Endometrial microvascular endothelial cells (primary cell): ENCODE data around the gene SCUBE1. TPM values are rescaled to one million over a fixed set of nuclear protein-coding genes. Genes with fewer than 3 reads are reported as not detected.

ENCODE experiments used
- in situ Hi-C: cut with HindIII; loops from 2 replicates; pipeline ENCODE4 v1.10.0; 2017; ENCODE audit warnings: low sequenced_read_pairs, low pct_unique_long_range_greater_than_20kb; ENCODE audit errors: inconsistent ontology term
- total RNA-seq: library from RNA; depleted of rRNA; stranded (reverse); fragments of >200 nt; gene quantifications from one replicate; pipeline ENCODE4 v1.2.3, GENCODE V29; 2015; ENCODE audit errors: inconsistent ontology term

Gene SCUBE1
- total RNA-seq, 1 donor from 2014 or later, result 0.19 TPM

DNA sequence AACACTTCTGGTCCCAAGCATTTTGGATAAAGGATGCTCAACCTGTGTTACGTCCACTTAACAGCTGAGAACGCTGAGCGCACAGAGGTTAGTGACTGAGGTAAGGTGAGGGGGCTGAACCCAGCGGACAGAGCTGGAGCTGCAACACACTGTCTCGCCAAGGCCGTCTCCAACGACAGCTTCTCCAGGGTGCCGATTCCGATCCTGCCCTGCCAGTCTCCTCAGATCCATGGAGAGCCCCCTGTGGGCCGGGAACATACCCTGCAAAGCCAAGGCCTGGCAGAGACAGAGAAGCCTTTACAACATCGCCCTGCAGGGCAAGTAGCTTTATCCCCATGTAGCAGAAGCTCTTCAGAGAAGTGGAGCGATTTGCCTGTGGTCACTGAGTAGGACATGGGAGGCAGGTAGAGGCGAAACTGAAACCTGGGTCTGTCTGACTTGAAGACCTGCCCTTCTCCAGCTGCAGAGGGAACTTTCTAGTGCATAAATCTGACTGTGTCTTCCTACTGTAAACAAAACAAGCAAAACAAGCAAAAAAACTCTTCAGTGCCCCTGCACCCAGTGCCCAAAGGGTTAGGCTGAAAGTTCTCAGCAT lies 72.8 kb downstream of the SCUBE1 start:
- in situ Hi-C loops, result no loop called here

DNA sequence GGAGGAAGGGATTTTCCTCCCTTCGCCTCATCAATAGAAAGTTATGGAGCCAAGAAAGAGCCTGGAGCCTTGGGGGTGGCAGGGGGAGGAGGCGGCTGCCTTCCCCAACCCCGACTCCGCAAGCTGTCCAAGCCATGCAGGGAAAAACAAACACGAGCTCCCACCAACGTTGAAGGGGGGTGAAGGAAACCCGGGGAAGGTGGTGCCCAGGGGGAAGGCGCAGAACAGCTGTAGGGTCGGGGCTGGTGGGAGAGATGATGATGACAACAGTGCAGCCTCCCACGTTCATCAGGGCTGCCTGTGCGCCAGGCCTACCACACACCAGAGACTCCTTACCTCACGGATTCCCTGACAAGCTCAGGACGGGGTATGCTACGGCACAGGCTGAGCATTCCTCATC lies 73.5 kb downstream of the SCUBE1 start:
- in situ Hi-C loops, result no loop called here

DNA sequence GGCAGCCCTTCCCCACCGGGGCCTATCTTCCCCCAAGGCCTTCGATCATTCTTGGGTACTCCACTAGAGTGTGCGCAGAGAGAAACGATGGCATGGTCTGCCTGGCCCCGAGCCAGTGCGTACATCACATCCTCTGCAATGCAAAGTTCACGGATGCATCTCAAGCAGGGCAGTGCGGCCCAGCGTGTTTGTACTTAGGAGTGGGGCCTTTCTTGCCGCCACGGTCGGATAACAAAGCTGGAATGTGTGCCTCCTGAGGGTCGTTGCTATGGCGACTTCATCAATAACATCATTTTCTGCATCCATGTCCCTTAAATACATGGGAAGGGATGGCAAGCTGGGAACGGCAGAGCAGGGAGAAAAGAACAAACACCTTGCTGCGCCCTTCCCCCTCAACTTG lies 73.9 kb downstream of the SCUBE1 start:
- in situ Hi-C loops, result no loop called here

DNA sequence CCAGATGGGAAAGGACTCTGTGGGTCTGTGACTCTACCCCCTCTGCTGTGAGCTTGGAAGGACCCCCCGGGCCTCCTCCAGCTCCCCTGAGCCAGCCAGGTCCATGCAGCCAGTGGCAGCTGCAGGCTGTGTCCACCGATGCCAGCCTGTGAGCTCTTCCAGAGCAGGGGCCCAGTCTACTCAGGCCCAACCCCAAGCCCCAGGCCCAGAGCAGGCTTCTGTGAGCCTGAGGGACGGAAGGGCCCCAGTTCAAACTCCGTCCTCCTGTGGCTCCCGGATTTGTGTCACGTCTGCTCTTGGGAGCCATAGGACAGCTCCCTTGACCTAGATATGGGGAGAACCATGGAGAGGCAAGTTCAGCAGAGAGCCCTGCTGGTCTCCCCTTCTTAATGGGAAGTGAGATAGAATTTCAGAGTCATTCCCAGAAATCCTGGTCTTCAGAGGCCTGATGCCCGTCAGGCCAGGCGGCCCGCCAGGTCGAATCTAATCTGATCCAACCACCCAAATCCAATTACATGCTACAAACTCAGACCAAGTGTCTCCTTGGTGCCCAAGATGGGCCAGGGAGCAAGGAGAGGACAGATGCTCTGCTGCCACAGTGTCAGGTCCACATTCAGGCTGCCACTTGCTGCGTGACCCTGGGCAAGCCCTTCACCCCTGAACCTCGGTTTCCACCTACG lies 75.1 kb downstream of the SCUBE1 start:
- in situ Hi-C loops, result no loop called here

DNA sequence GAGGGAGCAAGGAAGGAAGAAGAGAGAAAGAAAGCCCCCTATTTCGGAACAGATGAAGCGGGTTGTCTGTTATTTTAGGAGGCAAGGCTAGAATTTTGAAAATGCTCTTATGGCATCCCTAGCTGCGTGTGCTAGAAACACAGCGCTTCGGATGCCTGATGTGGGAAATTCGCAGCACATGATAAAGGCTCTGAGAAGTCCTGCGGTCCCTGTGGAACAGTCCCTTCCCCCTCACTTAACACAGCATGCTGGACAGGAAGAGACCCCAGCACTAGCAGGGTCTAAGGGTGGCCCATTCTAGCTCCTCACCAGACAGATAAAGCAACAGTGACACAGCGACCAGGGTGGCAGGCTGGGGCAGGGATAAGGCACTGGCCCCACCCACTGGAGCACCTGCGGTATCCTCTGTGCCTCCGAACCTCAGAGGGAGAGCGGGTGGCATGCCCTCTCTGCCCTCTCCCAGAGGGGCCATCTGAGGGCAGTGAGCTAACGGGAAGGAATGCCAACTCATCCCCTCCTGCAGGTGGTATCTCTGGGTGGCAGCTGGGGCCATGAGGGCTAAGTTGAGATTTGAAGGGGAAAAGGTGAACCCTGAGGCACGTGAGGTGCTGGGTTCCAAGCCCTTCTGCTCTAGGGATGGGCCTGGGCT lies 75.7 kb downstream of the SCUBE1 start:
- in situ Hi-C loops, result no loop called here

DNA sequence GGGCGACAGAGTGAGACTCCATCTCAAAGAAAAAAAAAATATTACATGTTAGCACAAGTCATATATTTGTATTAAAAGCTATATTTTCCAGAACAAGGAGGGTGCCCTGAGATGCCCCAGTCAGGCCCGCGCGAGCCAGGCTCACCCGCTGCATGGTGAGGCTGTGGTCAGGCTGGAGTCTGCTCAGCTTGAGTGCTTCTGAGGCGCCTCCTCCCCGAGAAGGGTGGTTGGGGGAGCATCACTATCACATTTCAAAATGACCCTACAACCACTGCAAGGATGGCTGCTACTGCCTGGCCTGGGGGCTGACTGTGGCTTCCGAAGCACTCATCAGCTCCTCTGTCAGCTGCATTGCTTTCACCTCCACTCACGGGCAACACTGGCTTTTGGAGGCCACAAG lies 77.1 kb downstream of the SCUBE1 start:
- in situ Hi-C loops, result no loop called here

DNA sequence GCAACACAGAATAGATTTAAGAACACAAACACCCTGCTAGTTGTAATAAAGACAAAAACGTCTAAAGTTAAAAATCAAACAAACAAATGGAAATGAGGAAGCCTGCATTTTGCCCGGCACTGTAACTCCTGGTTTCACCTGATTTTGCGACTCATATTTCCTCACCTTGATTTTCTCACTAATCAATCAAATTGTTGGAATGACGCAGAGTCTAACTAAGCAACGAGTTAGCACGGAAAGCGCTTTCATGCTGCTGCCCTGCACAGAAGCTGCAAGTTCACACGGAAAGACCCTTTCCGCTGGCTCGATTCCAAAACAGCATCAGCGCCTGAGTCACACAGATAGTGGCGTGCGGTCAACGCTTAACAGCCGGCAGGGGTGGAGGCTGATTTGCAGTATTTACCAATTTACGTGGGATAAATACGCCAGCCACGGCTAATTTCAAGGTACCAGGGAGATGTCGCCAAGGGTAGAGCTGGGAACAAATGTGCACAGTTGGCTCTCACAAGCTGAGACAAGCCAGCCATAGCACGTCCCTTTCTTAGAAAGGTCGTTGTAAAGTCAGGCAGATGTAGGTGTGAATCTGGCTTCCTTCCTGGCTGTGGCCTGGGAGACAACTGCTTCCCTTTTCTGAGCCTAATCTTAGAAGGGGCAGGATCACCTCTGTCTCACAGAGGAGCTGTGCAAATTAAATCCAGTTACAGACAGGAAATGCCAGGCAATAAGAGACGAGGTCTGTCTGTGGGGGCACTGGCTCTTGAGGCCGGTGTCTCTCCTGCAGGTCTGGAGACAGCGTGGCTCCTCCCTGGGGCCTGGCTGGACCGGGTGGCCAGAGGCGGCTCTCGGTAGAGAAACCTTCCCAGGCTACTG lies 79.3 kb downstream of the SCUBE1 start:
- in situ Hi-C loops, result no loop called here

DNA sequence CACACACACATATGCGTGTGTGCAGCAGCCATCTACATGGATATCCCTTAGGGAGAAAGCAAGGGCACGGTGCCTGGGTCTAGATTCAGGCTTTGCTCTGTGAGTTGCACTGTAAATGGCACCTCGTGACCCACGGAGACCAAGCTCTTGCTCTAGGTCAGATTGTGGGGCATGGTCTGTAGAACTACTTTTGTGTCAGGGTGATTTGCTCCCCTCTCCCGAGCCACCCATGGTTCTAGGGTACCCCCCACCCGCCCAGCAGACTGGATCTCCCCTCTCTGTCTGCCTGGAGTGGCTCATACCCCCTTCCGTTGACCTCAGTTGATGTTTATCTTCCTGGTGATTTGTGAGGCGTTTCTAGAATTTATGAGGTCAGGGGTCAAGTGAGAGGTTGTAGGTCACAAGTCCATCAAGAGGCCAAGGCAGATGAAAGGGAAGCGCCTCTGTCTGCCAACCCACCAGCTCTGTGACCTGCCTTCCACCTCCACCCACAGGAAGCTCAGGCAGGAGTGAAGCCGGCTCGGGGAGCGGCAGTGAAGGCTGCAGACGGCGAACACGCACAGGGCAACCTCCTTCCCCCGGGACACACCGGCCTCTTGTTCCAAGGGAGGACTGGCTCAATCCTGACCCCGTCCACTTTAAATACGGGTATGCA lies 80.1 kb downstream of the SCUBE1 start:
- in situ Hi-C loops, result no loop called here

DNA sequence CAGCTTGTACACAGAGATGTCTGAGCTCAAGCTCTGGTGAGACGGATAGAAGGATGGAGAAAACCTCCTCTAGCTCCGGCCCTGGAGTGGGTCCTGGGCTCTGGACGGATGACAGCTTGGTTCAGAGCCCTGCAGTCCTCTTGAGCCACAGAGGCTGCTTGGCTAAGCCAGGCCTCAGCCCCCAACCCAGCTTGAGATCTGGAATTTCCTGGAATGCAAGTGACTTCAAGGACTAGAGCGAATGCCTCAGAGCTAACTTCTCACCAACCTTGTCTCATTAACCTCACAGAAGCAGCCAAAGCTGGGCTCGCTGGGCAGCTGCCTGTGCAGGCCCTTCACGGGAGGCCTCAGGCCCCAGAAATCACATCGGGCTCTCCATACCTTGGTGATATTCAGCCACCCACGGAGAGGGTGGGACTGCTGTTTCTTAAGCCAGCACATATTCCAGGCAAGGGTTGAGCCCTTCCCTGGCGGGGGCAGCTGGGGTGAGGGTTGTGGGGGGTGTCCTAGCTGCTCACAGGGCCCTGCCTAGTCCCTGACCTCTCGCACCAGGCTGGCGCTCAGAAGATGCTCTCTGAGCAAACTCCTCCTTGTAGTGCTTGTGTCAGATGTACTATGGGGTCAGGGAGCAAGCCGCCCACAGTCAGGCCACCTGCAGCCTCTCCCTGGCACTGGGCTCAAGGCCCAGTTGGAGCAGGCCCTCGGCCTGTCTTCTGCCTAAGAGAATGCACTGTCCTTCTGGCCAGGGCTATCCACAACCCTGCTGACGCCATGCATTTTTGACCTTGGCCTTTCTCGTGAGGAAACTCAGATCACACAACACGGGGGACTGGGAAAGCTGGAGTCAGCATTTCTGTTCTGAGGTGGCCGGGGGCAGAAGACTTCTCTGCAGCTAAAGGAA lies 82.6 kb downstream of the SCUBE1 start:
- in situ Hi-C loops, result no loop called here

DNA sequence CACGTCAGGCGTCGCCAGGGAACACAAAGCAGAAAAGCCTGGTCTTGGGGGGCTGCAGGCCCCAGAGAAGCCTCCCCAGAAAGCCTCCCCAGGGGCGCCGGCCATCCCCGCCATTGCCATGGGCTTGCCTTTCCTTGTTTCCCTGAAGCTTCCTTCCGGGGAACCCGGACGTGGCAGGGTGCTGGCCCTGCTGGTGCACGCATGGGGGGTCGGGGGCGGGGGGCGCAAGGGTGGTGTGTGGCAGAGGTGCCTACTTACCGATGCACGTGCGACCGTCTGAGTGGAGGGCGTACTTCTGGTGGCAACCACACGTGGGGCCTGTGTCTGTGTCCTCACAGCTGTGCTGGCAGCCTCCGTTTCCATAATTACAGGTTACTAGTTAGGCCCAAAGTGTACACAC lies 85.2 kb downstream of the SCUBE1 start:
- in situ Hi-C loops, result no loop called here

DNA sequence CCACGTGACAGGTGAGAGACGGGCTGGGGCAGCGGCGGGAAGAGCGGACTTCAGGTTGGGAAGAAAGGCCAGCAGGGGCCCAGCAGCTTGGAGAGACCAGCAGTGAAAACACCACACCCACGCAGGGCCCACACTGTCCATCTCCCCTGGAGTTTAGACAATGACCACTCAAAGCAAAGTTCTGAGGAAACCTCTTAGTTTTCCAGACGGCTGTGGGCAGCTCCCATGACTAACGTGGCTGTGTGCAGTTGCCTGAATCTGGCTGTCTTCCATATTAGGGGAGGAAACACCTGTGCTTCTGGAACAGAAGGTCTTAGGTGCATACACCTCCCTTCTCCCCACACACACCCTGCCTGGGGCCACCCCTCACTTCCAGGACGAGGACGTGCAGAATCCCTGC lies 85.6 kb downstream of the SCUBE1 start:
- in situ Hi-C loops, result no loop called here

DNA sequence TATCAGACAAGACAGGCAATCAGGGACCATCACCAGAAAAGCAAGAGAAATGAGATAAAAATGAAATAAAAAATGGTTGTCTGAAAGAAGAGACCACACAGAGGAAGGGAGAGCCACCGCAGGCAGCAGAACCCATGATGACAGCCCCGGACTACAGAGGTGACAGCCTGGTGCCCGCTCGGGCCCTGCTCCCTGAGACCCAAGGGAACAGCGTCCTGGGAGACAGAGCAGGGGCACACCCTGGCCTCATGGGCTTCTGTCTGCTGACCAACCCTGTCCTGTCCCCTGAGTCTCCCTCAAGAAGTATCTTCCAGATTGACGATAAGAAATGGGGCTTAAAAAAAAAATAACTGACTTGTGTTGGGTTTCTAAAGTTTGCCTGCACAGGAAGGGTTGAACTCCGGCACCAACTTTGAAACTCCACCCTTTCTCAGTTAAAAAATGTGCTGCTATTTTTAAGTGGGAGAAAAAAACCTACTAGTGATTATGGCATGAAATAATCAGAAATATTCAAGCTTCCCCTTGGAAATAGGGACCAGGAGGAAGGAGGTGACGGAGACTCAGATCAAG lies 86.1 kb downstream of the SCUBE1 start:
- in situ Hi-C loops, result no loop called here

DNA sequence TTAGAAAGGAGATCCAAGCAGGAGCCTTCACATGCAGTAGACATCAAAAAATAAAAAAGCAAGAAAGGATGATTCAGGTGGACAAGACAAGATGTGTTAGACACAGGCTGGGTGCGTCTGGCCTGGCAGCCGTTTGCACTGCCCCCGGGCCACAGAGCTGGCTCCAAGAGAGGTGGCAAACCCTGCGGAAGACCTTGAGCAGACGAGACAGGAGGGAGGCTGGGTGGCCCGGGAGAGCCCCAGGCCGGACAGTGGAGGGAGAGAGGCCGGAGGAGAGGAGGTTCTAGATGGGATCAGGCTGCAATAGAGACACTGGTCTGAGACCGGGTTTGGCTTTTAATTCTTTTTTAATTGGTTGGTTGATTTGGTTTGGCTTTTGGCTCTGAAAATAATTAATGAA lies 86.6 kb downstream of the SCUBE1 start:
- in situ Hi-C loops, result no loop called here

DNA sequence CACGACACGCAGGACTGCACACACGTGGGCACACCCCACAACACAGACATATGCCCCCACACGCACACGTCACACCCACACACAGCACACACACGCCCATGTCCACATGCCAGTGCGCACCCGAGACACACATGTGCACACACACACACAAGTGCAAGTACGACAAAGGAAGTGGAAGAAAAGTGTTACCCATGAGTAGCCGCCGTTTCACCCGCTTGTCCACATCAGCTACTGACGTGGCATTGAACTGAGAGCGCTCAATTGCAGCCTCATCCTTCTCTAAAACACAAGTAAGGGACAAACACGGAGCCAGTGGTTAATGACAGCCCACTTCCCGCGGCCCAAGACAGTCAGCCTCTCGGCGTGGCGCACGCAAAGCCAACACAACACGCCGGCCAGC lies 87.9 kb downstream of the SCUBE1 start:
- in situ Hi-C loops, result no loop called here

DNA sequence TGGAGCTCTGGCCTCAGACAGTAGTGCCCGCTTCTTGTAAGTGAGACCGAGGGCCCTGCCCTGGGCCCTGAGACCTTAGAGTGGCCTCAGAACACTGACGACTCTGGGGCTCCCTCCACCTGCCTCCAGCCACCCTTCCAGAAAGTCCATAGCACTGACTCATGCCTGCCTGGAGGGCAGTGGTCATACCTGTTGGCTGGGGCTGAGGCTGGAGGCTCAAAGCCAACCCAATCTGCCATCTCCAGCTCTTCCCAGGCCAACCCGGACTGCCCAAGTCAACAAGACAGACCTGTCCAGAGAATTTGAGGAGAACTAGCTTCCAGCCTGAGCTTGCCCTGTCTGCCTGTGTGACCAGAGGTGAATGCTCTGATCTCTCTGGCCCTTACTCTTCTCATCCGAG lies 89.3 kb downstream of the SCUBE1 start:
- in situ Hi-C loops, result no loop called here

DNA sequence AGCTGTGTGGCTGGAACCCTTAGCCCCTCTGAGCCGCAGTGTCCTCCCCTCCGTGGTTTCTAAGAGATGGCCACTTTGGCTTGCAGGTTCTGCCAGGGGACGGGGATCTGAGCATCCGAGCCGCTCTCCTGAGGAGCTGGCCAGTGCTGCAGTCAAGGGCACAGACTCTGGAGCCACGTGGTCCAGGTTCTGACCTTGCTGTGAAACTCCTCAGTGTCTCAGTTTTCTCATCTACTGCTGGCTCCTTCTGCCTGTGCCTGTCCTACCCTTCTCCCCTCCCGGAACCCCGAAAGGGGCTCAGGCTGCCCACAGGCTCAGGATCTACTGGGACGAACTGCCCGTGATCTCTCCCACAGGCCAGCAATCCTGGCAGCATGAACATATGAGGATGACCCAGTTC lies 90.9 kb downstream of the SCUBE1 start:
- in situ Hi-C loops, result no loop called here

DNA sequence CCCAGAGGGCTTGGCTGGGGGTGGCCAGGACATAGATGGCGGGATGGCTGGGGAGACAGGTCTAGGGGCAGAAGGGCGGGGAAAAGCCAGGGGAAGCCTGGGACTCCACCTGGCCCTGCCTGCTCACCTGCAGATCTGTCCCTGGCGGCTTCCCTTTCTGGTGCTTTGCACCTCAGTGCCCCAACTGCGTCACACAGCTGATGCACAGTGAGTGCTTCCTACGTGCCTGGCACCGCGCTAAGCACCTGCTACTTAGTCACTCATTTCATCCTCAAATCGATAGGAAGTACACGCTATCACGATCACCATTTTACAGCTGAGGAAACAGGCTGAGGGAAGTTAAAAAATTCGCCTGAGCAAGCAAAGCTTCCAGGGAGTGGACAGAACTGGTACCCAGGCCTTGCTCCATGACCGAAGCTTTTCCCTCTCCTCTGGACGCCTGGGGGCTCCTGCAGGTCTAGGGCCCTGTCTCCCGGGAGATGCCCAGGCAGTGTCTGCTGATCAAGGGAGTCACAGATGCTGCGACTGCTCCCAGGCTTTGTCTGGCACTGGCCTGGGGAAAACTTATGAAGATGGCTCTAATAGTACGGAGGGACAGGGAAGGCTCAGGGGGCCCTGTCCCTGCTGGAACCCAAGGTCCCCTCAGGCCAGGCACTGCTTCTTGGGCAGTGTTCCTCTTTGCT lies 93.2 kb downstream of the SCUBE1 start:
- in situ Hi-C loops, result no loop called here
